ENCODE data around the gene SPATA31C2.
"Not testable (repeated sequence)": the region's sequence is repeated elsewhere in the genome, so short reads cannot be mapped to it uniquely, and the experiment has no call there.

GRCh38 chr9:88118121-88118520 lies 20.2 kb downstream of the SPATA31C2 start:
- not testable (repeated sequence) for TF ChIP-seq CTCF, EZH2, EZH2phosphoT487 (IDR thresholded peaks at IDR 0.05)
